ENCODE measurements around the gene TMEM234.

Gene TMEM234

DNA sequence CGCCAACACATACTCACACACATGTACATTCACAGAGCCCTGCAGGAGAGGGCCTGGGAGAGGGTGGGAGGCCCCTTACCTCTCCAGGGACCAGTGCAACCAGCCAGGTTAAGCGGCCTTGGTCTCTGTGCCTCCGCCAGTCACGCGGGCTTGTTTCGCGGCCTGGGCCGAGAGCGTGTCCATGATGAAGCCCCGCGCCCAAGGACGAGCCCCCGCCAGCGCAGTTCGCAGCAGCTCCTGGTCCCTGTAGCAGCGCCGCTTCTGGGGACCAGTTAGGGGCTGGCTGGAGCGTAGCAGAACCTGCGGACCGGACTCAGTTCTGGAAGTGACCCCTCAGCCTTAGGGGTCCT, 17.6 kb upstream of the TMEM234 start:
- no peak for DNase-seq (ENCODE audit: low read depth in 2 of 2)

DNA sequence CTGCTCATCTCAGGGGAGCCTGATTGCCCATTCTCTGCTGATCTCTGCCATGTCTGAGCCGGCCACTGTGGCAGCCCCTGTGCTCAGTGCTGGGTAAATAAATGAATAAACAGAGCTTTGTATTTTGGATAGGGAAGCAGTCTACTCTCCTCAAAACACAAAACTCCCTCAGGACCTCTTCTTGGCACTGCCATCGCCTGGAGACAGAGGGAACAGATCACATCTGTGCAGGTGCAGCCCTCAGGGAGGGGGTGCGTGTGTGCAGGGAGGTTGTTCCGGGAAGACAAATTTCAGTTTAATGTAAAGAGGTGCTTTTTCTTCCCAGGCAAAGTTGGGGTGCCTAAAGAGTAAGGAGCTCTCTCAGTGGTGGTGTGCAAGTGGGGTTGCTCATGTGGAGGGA, 17.2 kb upstream of the TMEM234 start:
- DNase-seq (ENCODE audit: low read depth in 2 of 2) = no peak

DNA sequence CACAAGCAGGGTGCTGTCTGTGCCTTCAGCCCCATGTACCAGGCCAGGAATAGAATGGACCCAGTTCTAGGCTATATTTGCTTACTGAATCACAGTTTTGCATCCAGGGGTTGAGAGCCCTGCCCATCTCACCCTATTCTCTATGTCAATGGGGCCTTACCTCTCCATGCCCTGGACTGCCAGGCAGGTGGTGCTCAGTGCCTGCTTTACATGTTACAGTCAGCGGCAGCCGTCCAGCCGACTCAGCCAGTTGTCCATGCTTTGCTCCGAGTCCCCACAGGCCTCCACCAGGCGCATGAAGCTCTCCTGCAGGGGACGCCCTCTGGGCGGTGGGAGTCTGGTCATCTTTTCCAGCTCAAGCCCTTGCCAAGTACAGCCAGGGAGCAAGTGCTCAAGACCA, 12.6 kb upstream of the TMEM234 start:
- DNase-seq (ENCODE audit: low read depth in 2 of 2) = no peak

DNA sequence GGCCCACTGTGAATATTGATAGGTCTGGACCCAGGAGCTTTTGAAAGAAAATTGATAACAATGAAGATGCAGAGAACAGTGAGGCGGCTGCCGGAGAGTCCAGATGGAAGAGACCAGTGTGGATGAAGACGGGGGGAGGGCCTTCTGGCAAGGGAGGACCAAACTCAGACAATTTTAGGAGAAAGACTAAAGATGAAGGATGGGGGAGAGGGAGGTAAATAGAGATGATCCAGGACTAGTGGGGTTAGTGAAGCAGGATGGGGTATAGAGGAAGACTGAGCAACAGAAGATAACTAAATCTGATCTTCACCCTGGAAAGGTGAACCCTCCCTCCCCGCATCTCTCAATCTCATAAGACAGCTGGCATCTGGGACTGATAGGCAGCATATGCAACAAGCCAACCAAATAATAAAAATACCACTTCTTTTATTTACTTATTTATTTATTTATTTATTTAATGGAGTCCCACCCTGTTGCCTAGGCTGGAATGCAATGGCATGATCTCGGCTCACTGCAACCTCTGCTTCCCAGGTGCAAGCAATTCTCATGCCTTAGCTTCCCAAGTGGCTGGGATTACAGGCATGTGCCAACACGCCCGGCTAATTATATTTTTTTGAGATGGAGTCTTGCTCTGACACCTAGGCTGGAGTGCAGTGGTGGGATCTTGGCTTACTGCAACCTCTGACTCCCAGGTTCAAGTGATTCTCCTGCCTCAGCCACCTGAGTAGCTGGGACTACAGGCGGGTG, 10.6 kb upstream of the TMEM234 start:
- DNase-seq (ENCODE audit: low read depth in 2 of 2) = no peak

DNA sequence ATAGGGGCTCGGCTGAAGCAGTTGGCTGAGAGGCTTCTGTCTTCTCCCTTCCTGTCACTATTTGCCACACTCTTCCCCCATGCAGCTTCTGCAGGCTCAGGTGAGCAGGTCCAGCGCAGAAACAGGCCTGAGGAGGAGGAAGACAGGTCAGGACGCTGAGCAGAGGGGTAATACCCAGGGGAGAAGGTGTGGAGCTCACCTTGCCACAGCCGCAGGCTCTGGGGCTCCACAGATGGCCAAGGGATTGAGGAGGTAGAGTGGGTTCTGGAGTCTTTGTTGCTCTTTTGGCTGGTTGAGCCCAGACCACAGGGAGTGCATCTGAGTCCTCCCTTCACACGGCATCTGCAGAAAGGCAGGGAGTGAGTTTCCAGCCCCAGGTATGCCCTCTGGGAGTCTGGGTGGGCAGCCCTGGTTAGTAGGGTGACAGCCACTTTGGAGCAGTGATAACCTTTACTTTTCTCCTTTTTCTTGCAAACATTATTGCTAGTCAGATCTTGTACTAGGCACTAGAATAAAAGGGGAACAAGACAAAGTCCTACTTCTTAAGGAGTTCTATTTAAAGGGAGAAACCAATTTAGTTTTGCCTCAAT, 9.8 kb upstream of the TMEM234 start:
- no peak for DNase-seq (ENCODE audit: low read depth in 2 of 2)

DNA sequence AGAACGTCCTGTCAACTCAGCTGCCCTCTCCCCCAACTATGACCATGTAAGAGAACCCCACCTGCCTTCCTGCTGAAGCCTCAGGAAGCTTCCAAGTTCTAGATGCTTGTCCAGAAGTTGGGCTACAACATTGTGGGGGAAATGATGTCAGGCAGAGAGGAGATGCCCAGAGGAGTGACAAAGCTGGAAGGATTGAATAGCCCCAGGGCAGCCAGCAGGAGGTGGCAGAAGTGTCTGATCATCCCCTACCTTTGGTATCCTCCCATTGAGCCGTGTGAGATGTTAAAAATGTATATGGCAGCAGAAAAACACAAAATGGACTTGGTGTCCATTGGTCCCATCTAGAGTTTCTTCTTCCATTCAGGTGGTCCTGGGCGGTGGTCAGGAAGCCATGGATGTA, 6.6 kb upstream of the TMEM234 start:
- DNase-seq (ENCODE audit: low read depth in 2 of 2) = no peak

DNA sequence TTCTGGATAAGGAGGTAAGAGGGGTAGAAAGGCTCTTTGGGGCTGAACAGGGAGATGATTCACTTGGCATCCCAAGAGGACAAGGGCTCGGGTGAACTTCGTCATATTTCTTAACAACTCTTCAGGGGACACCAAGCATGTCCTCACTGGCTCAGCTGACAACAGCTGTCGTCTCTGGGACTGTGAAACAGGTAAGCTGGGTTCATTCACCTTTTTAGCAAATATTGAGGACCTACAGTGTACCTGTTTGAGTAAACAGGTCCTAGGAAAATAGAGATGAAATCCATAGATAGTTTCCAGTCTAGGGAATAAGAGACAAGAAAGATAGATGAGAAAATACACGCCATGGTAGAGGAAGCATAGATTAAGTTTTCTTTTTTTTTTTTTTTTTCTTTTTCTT, 2.1 kb upstream of the TMEM234 start:
- DNase-seq (ENCODE audit: low read depth in 2 of 2) = no peak

DNA sequence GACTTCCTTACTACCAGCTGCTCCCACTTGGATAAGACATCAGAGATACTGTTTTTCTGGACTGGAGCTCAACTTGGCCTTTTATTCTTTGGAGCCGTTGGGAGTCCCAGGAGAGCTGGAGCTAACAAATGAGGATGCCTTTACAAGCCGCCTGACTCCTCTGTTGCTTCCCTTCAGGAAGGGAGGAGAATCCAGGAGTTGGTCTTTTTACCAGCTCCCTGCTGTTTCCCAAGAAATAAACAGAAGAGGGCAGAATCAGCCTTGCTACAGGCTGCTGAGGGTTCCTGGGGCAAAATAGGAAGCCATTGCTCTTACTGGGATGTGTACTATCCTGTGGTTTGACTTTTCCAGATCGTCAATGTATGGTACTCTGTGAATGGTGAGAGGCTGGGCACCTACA, 1.5 kb upstream of the TMEM234 start:
- no peak for DNase-seq (ENCODE audit: low read depth in 2 of 2)

DNA sequence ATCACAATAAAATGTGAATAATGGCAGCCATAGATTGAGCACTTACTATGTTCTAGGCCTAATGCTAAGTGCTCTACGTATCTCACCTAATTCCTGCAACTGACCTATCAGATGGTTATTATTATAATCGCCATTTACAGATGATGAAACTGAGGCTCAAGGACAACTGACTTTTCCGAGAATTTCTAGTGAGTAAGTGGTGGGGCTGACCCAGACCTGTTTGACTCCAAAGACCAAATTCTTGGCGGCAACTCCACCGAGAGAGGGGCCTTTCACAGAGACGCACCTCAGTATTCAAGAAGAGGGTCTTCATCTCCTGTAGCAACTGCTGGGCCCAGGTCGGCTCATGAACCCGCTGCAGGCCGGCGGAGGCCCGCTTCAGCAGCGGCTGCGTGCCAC, 573 bp downstream of the TMEM234 start:
- DNase-seq (ENCODE audit: low read depth in 2 of 2) = no peak

DNA sequence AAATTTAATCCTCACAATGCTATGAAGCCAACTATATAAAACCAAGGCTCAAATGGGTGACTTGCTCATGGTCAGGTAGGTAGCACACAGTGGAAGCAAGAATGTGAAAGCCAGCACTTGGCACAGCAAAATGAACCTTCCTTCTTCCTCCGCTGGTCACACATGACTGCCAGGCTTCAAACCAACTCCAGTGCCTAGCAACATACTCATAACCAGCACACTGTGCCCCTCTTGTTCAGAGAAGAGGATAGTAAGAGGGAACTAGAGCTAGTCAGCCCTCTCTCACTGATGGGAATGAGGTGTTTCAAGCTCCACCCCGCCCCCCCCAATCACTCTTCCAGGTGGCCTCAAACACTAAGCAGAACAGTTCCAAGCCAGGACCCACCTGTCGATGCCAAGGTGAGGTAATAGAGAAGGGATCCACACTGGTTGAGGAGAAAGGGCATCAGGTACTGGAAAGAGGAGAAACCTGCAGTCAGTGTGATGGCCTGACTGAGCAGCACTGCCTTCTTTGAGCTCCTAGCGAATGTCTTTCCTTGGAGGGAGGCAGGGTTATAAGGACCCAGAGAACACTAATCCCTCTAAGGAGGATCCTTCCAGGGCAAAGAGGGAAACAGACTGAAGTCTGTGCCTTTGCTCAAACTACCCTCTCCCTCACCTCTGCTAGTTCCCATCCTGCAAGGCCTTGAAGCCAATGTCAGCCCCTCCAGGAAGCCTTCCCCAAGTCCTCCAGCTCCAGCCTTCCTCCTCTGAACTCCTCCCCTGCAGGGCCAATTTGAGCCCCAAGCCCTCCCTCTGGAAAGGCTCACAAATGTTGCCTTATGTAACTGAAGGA, 1.2 kb downstream of the TMEM234 start:
- DNase-seq (ENCODE audit: low read depth in 2 of 2) = no peak

DNA sequence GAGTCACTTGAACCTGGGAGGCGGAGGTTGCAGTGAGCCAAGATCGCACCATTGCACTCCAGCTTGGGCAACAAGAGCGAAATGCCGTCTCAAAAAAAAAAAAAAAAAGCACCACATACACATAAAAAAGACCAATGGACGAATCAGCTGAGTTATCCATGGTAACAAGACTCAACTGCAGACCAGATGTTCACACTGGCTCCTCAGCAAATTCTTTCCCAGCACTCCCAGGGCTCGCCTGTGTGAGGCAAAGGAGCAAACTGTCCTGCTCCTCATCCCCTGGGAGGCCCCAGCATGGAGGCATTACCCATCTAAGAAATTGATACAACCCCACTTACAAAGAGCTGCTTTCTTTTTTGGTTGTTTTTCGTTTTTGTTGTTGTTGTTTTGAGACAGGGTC, 3.1 kb downstream of the TMEM234 start:
- peak in 1 of 2 experiments; percentile 20 for DNase-seq (ENCODE audit: low read depth in 2 of 2)

DNA sequence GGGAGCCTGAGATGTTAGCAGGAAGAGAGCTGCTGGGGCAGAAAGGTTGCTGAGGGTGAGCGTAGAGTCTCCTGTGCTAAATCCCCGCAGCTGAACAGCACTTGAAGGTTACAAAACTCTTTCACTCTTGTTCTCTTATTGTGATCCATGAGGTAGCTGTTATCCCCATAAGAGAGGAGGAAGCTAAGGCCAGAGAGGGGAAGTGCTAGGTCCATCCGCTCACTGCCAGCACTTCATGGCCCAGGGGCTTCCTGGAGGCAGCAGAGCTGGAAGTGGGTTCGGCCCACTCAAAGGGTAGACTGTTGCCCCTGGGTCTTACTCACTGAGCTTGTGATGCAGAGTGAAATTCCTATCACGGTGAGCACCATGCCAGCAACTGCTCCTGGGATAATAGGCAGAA, 5.6 kb downstream of the TMEM234 start:
- DNase-seq (ENCODE audit: low read depth in 2 of 2) = no peak

DNA sequence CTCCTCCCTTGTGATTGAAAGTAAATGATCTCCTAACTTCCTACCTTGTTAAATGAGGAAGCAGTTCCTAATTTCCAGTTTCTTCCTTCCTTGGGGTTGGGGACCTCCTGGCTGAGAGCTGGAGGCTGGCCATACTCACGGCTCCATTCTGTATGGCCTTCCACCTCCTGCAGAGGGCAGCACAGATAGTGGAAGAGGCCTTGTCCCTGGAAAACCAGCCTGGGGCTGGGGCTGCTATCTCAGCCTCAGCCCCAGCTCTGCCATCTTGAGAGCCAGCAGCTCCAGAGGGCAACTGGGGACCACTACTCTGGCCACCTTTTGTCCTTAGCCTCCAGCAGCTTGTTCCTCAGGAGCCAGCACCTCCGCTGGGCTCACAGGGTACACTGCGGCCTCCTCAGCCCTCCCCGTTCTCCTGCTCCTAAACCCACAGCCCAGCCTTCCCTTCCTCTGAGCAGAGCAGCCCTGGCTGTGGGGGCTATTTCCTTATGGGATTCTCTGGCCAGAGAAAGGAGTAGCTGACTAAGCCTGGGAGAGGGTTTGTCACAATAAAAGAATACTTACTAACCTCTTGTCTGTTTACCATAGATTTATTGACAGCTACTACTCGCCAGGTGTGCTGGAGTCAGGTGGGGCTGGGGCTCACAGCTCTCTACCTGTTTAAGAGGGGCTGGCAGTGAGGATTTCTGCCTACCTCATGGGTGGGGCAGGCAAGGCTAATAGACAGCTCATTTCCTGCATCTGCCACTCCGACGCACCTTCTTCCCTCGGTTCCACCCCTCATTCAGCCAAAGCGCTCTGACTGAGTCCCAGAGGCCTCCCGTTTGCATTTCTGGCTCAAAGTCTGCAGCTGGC, 6.3 kb downstream of the TMEM234 start:
- DNase-seq (ENCODE audit: low read depth in 2 of 2) = no peak

DNA sequence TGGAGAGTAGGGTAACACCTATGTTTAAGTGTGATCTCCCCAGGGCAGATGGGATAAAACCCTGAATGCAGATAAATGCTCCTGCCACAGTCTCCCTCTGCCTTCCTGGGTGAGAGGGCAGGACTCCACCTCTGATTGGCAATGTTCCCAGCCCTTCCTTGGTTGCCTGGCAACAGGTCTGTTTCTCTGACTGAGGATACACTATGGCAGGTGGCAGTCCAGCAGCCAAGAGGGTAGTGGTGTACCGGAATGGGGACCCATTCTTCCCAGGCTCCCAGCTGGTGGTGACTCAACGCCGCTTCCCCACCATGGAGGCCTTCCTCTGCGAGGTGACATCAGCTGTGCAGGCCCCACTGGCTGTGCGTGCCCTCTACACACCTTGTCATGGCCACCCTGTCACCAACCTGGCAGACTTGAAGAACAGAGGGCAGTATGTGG, 13.2 kb downstream of the TMEM234 start, which contains the start of gene DCDC2B:
Gene DCDC2B (plus strand): TSS at position 199 of the 438 bp plus-strand sequence. CDS start 5 bp downstream, at position 204.
- DNase-seq (ENCODE audit: low read depth in 2 of 2) = no peak

DNA sequence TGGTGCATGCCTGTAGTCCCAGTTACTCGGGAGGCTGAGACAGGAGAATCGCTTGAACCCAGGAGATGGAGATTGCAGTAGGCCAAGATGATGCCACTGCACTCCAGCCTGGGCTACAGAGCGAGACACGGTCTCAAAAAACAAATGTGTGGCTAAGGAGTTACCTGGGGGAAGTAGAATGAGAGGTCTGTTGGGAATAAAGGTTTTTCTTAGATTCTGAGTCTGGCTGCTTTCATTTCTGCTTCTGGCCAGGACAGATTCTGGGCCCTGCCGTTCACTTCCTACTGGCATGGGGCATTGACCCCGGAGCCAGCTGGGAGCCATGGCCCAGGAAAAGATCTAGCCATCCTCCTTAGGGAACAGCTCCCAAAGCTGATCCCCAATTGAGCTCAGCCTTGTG, 13.7 kb downstream of the TMEM234 start:
- no peak for DNase-seq (ENCODE audit: low read depth in 2 of 2)

DNA sequence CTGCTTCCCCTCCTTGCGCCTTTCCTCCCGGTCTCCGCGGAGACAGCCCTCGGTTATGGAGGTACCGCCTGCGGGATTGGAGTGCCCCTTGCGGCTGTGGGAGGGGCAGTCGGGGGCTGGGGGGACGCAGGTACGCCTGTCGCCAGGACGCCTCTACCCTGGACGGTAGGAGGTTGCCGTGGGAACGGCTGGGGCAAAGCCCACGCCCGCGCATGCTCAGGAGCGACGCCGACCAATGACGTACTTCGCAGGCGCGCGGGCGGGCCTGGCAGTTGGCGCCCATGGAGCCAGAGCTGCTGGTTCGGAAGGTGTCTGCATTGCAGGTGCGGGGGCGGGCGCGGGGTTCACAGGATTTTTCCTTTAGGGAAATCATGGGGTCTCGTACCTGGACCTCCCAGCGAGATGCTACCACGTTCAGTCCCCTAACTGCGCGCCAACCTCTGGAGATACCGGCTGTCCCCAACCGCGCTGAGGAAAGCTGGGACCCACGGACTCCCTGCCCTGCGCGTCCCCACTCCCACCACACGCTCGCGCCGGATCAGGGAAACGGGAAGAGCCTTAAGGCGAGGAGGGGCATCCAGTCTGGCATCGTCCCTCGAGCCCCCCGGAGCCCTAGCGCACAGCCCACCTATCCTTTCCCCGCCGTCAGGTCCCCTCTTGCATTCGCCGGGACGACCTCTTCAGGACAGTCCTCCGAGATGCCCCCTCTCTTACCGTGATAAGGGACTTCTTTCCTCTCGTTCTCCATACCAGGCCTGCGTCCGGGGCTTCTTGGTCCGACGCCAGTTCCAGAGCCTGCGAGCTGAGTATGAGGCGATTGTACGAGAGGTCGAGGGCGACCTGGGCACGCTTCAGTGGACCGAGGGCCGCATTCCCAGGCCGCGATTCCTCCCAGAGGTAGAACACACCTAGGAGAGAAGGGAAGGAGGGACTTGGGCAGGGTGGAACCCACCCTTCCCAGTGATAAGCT, 16.5 kb downstream of the TMEM234 start, which contains the start of gene IQCC:
Gene IQCC (plus strand): TSS at position 271 of the 970 bp plus-strand sequence. CDS start 11 bp downstream, at position 282.
- DNase-seq (ENCODE audit: low read depth in 2 of 2) = peak in 1 of 2 experiments; percentile 26

DNA sequence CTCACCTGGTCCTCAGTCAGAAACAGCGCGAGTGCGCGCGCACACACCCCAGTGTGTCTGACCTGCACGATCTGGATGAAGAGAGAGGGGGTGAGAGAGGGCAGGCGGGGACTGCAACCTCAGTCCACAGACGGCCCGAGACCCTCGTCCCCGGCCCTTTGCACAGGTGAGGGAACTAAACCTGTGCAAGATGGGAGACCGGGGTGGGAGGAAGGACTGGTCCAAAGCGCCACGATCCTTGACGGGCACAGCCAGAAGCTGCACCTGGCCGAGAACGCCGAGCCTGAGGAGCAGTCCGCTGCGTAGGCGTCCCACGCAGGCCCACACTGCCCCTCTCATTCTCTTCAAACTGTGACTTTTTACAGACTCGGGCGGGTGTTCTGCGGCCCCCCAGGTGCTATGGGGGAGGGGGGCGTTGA, 17.2 kb downstream of the TMEM234 start:
- DNase-seq (ENCODE audit: low read depth in 2 of 2) = no peak

DNA sequence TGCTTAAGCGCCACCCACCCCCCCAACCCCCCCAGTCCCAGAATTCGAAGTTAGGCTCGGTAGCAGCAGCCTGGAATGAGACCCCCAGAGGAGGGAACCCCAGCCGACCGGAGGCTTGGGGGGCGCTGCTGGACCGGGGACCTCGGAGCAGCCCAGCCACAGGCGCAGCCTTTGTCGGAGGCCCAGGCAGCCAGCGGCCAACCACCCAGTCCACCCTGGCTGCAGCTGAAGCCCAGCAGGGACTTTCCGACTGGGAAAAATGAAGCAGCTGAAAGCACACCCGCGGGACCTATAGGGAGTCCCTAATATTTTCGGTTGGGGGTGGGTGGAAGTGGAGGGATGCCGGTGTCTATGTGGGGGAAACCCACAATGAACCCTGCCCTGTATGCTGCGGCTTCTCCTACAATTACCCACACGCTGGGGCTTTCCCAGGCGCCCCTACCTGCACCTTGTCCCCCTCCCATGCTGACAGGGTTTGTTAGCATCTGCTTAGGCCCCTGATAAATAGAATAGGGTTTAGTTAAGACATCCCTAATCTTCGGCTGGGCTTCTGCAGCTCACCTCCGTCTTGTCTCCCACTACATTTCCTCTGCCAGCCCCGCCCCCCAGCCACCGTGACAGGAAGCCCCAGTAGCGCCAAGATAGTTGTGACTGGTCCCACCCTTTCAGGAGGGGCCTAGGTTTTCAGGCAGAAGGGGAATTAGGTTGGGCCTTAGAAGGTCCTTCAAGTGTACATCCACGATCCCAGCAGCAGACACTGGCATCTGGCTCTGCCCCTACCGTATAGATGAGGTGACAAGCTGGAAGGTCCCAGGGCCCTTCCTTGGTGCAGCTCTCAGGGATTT, 20.9 kb downstream of the TMEM234 start:
- DNase-seq (ENCODE audit: low read depth in 2 of 2) = no peak

DNA sequence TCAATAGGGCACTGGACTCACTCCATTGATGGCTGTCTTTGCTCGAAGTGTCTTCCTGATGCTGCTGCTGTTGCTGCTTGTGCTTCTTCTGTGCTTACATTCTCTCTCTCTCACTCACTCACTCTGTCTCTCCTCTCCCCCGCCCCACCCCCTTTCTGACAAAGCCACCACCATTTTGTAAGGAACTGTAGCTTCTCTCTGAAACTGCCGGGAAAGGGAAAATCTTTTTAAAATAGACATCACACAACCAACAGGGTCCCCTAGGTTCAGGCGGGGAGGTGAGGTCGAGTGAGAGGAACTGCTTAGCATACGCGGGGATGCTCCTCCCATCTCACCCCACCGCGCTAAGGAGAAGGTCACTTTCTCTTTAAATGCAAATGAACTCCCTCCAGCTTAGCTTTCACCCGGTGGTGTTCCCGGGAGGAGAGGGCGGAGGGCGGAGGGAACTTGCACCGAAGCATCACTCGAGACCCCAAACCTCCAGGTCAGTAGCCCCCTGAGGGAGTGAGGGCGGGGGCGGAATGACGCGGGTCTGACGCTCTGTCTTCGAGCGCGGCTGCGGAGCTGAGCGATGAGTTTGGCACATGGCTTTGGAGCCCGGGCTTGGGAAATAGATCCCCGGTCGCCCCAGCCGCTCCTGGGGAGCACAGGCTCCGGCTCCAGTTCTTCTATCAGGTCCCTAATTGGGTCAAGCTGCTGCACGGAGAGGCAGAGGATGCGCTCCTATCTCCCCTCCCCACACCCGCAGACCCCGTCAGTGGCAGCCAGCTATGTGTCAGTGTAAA, 21.7 kb downstream of the TMEM234 start, which contains the start of gene CCDC28B:
Gene CCDC28B (plus strand): TSS at position 370 of the 785 bp plus-strand sequence. CDS start 1,341 bp downstream, outside the sequence.
- peak in 1 of 2 experiments; percentile 23 for DNase-seq (ENCODE audit: low read depth in 2 of 2)

All from fibroblast of skin of left biceps (primary cell).